ENCODE data around the gene GNG13. TPM values are rescaled to one million over a fixed set of nuclear protein-coding genes. Genes with fewer than 3 reads are reported as not detected.

Gene GNG13
- total RNA-seq, 1 donor from 2014 or later, result not detected

DNA sequence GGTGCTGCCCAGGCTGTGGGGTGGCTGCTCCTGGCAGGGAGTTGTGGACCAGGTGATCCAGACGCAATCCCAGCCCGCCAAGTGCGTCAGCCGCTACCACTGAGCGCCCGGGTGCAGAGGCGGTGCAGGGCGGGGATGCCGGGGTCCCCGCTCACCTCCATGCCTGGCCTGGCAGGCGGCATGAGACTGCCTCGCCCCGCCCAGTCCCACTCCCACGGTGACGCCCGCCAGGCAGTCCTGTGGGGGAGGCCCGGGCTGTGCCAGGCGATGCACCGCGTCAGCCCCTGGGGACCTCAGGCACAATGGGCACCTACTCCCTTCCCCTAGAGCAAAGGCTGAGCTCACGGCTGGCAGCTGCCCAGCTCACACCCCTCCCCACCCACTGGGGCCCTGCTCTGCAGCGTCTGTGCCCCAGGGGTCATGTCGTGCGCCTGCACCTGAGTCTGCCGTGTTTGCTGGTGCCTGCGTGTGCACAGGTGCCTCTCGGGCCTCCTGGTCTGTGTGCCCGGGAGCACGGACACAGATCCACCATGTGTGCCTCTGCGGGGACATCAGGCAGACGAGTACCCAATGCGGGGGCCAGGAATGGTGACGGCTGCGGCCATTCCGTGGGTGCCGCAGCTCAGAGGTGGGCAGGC lies 17.6 kb downstream of the GNG13 start:
- peaks cover 16% of the 10 kb centered on the region for H3K4me1 ChIP-seq
- DNase-seq (no peak), ATAC-seq (no peak)
- peaks cover 12% of the 10 kb centered on the region for H3K36me3 ChIP-seq
- H3K9me3 ChIP-seq, result no peaks in the 10 kb centered on the region
- H3K4me3 ChIP-seq, result no peak overlapping the region
- H3K27ac ChIP-seq, result no peak overlapping the region
- peaks cover 47% of the 10 kb centered on the region for H3K27me3 ChIP-seq (ENCODE audit: low read depth)
- TF ChIP-seq, protein P1, sequence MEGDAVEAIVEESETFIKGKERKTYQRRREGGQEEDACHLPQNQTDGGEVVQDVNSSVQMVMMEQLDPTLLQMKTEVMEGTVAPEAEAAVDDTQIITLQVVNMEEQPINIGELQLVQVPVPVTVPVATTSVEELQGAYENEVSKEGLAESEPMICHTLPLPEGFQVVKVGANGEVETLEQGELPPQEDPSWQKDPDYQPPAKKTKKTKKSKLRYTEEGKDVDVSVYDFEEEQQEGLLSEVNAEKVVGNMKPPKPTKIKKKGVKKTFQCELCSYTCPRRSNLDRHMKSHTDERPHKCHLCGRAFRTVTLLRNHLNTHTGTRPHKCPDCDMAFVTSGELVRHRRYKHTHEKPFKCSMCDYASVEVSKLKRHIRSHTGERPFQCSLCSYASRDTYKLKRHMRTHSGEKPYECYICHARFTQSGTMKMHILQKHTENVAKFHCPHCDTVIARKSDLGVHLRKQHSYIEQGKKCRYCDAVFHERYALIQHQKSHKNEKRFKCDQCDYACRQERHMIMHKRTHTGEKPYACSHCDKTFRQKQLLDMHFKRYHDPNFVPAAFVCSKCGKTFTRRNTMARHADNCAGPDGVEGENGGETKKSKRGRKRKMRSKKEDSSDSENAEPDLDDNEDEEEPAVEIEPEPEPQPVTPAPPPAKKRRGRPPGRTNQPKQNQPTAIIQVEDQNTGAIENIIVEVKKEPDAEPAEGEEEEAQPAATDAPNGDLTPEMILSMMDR (IDR thresholded peaks at IDR 0.05), result no peak
- intact Hi-C loops (cut with DNase I), result no loop called here

DNA sequence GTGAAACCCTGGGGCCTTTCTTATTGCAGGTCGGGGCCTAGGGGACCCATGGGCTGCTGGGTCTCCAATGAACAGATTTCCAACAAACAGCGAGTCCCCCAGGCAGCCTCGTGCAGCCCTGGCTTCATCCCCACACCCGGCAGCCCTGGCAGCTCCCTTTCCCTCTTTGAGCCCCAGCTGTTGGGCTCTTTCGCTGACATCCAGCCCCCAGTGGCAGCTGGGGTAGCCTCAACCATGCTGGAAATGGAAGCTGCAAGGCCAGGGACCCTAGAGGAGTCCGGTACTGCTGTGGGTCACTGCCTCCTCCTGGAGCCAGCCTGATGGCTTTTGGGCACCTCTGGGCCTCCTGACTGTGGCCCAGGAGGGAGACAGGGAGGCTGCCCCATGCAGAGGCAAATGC lies 18.3 kb downstream of the GNG13 start:
- H3K4me3 ChIP-seq, result no peak overlapping the region
- TF ChIP-seq, protein P1 (IDR thresholded peaks at IDR 0.05), result no peak
- H3K9me3 ChIP-seq, result no peaks in the 10 kb centered on the region
- peaks cover 47% of the 10 kb centered on the region for H3K27me3 ChIP-seq (ENCODE audit: low read depth)
- peaks cover 11% of the 10 kb centered on the region for H3K4me1 ChIP-seq
- peaks cover 12% of the 10 kb centered on the region for H3K36me3 ChIP-seq
- no peak for ATAC-seq
- no peak overlapping the region for H3K27ac ChIP-seq
- intact Hi-C loops (cut with DNase I), result no loop called here
- no peak for DNase-seq

DNA sequence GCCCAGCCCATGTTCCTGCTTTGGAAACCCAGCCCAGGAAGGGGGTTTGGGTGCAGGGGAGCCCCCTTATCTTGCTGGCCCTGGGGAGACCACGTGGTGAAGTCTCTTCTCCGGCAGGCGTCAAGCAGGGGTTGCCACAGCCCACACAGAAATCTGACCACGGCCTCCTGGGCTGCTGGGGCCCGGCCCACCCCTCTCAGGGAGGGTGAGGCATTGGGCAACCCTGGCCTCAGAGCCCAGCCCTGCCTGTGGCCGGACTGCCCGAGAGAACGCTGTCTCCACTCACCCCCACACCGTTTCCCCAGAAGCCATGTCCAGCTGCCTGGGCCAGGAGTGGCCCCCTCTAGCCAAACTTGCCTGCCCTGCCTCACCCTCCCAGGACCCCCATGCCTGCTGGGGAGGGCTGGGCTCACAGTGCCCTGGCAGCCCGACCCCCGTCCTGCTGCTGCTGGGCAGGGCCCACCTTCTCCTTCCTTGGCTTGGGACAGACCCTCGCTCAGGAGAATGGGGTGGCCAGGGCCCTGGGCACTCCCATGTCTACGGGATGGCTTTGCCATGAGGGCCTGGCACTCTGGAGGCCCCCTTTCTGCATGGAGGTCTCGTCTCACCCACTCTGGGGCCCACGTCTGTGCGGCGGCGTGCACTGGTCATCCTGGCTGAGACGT lies 19.1 kb downstream of the GNG13 start:
- TF ChIP-seq, protein P1 (IDR thresholded peaks at IDR 0.05), result no peak
- Histone ChIP-seq H3K4me1 (peaks cover 4% of the 10 kb centered on the region), H3K27me3 (ENCODE audit: low read depth) (peaks cover 47% of the 10 kb centered on the region)

DNA sequence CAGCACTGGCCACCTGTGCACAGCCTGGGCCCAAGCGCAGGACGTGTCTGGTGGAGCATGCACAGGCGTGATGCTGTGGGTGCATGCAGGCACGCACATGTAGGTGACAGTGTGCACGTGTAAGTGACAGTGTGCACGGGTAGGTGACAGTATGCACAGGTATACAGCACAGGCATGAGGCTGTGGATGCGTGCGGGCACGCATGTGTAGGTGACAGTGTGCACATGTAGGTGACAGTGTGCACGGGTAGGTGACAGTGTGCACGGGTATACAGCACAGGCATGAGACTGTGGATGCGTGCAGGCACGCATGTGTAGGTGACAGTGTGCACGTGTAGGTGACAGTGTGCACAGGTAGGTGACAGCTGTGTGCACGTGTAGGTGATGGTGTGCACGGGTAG lies 20.2 kb downstream of the GNG13 start:
- peaks cover 4% of the 10 kb centered on the region for H3K4me1 ChIP-seq
- TF ChIP-seq, protein P1 (IDR thresholded peaks at IDR 0.05), result no peak
- intact Hi-C loops (cut with DNase I), result no loop called here
- ATAC-seq (no peak), DNase-seq (no peak)
- no peaks in the 10 kb centered on the region for H3K36me3 ChIP-seq
- H3K27ac ChIP-seq, result no peak overlapping the region
- peaks cover 54% of the 10 kb centered on the region for H3K27me3 ChIP-seq (ENCODE audit: low read depth)
- H3K9me3 ChIP-seq, result no peaks in the 10 kb centered on the region
- no peak overlapping the region for H3K4me3 ChIP-seq

More for the DNA sequence above, 19.1 kb downstream of the GNG13 start:
- Histone ChIP-seq H3K9me3 (no peaks in the 10 kb centered on the region), H3K36me3 (peaks cover 9% of the 10 kb centered on the region), H3K4me3 (no peak overlapping the region), H3K27ac (no peak overlapping the region)
- intact Hi-C loops (cut with DNase I), result no loop called here
- ATAC-seq, result no peak
- DNase-seq, result no peak

DNA sequence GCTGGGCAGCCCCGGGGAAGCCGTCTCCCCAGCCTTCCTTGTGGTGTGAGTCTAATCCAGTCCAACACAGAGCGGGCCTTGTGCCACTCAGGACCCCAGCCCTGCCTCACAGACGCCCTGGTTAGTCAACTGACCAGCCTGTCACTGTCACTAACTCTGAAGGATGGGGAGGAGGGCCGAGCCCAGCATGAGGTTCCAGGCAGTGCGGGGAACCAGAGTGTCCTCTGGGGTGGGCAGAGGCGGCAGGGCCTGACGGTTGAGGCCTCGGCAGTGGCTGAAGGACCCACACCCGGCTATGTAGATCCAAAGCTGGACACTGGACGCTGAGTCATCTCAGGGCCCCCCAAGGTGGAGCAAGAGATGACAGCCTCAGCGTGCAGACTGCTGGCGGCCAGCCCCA lies 21.0 kb downstream of the GNG13 start:
- TF ChIP-seq, protein P1 (IDR thresholded peaks at IDR 0.05), result no peak
- DNase-seq, result no peak
- H3K9me3 ChIP-seq, result no peaks in the 10 kb centered on the region
- intact Hi-C loops (cut with DNase I), result no loop called here
- ATAC-seq, result no peak
- H3K36me3 ChIP-seq, result no peaks in the 10 kb centered on the region
- H3K27me3 ChIP-seq (ENCODE audit: low read depth), result peaks cover 56% of the 10 kb centered on the region
- H3K4me1 ChIP-seq, result peaks cover 4% of the 10 kb centered on the region
- no peak overlapping the region for H3K27ac ChIP-seq
- no peak overlapping the region for H3K4me3 ChIP-seq

Measured in lower lobe of right lung (tissue), 2 donors.